Stimulated activated CD4-positive, alpha-beta T cell treated with anti-CD3 and anti-CD28 coated beads, Interleukin-12 subunit alpha, Interleukin-12 subunit beta, amount 100 ng/mL, for 24 hours (primary cell): ENCODE measurements around the gene CACNA2D4.

Experiments used
- DNase-seq, 2 experiments: peaks; one replicate each; pipeline ENCODE4 v3.0.0-alpha.2; 2020; ENCODE audit warnings: low read depth in 2 of 2

The CACNA2D4 gene

DNA sequence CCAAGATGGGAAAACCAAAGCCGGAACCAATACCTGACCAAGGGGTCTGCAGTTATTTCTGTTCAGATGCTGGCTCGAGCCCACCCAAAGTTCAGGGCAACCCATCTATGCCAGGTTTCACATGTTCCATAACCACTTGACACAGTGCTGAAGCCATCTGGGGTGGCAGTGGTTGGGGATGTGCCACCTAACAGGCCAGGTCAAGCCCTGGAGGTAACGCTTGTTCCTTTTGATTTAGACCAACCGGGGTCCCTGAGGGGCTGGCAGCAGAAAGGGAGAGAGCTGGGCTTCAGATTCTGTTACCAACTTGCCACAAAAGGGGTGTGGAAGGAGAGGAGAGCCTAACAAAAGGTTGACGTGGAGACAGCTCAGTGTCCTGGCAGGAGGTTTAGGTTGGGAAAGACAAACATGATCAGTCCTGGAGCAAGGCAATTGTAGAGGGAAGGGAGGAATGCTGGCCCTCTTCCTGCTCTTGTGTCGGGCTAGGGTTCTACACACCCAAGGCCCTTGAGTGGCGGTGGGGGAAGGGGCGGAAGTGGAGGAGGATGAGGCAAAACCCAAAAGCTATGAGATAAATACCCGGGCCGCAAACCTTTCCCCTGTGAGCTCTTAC lies 31.9 kb downstream of the CACNA2D4 start:
- no peak for DNase-seq

DNA sequence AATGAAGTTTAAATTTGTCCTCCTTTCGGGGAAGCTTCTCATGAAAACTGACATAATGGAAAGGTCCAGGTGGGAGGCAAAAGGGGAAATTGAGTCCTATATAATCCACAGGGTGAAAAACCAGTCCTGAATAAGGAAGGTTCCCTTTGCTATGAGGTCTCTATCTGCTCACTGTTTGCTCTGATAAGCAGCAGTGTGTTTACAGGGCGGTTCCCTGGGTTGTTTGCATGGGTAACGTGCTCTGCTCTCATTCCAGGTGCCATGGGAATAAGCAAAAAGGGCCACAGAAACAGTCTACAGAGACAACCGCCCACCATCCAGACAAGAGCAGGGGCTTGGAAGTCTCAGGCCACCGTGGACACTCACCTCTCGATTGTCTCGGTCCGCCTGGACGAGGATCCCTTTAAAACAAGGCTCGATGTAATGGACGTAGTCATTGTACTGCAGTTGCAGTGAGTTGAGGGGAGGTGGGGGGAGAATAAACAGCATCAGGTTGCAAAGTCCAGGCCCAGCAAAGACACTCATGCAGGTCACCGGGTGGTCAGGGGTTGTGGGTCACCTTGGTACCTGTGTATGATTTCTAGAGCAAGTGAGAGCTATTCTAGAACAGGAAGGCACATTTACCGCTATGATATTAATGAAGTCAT lies 32.7 kb downstream of the CACNA2D4 start:
- DNase-seq = no peak

DNA sequence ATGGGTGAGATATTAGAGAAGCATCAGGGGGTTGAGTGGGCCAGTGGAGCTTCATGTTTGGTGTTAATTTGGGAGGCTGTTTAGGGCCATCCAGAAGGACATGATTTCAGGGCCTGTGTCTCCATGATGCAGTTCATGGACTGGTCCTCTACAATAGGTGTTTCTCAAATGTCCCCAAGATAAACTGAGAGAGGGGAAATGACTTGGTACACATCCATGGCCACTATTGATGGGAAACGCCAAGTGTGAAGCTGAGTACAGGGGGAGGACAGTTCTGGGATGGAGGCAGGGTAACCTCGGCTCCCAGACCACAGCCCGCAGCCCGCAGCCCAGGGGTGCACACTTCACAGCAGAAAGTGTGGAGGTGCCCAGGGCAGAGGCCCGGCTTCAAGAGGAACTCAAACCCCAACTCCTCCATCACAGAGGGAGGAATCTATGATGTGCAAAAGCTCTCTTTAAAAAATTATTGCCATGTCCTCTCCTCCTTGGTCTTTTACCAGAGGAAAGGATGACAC lies 33.3 kb downstream of the CACNA2D4 start:
- no peak for DNase-seq

DNA sequence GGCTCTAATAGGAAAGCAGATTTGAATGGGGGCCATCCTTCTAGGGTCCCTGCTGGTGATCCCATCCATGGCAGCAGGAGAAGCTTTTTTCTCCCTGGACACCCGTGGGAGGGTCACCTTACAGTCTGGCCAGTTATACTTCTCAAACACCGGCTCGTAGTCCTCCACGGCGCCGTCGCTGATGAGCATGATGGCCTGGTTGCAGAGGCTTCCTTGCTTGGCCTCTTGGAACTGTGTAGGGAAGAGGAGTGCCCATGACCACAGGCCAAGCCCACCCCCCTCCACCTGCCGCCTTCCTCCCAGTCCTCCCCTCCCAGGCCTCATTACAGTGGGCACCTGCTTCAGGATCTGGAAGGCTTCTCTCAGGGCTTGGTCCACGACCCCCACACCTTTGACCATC lies 33.8 kb downstream of the CACNA2D4 start:
- DNase-seq = no peak

DNA sequence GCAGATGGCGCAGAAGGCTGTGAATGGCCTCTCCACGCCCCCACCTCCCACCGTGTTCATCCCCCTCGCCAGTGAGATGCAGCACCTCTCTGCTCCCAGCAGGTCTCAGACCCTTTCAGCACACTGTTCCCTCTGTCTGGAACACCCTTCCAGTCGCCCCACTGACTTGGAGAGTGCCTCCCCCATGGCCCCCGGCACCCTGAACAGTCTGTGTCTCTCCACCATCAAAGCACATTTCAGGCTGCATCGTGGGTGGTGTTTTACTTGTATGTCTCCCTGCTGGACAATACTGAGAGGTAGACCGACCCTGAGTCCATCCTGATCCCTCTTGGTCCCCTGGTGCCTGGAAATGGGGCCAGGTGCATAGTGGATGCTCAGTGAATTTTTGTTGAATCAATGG lies 34.9 kb downstream of the CACNA2D4 start:
- DNase-seq = no peak

DNA sequence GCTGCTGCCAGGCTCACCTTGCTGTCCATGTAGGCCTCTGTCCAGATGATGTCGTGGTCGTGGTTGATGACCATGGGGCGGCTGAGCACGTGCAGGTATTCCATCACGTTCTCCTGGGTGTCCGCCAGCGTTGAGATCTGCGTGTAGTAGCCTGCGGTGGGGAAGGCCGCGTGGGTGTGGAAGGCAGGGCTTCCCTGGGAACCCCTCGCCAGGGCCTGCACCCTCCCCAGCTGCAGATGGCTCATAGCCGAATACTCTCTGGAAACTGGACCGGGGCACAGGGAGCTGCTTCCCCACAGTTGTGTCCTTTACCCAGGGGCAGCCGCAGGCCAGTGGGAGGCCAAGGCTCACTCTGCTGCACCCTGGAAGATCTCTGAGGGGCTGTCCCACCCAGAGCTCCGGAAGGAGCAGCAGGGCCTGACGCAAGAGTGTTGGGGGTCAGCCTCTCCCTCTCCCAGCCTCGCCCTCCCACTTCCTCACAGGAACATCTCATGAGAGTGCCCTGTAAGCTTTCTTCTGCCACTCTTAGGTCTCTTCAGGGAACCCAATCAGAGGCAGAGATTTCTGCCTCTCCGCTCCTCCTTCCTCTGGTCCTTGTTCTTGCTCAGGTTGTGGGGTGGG lies 35.5 kb downstream of the CACNA2D4 start:
- DNase-seq = no peak

DNA sequence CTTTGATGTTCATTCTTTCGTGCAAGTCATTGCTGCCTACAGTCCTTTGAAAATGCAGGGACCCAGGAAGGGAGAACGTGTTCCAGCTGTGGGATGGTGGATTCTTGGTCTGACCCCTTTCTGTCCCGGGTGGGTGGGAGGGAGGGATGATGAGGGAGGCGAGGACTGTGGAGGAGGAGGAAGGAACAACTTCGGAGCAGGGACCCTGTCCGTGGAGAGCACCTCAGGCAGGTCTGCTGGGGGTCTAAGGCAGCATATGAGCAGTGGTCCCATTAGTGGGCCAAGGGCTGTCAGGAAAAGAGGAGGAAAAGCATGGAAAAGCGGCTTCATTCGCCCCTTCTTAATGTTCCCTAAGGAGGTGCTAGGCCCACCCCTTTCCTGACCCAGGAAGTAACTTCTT lies 36.0 kb downstream of the CACNA2D4 start:
- DNase-seq = no peak

DNA sequence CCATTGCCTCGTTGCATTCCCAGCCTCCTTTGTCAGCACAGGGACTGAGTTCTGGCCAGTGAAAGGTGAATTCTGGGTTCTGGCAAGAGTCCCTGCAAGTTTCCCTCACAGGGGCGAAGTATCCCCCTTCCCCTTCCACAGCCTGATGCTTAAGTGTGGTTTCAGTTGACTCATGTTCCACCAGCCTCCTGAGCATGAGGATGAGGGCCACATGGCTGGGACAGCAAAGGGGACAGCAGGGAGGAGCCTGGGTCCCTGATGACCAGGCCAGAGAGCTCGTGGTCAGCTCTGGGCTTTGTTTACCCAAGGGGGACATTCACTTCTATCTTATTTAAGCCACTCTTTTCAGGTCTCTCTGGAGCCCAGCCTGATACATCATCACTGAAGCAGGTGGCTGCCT lies 36.5 kb downstream of the CACNA2D4 start:
- no peak for DNase-seq

DNA sequence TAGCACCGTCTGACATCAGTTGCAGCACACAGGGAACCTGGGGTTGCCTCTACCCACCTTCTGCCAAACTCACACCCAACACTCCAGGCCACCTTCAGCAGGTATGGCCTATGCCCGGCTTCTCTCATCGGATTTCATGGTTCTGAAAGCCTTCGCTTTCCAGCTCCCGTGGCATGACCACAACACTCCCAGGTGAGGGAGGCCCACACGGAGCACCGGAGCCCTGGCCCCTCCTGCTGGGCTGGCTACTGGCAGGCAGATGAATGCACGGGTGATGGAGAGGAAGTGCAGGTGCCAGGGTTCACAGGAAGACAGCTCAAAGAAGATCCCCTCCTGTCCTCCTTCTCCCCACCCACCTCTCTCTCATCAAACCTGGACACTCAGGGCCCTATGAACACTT lies 37.2 kb downstream of the CACNA2D4 start:
- no peak for DNase-seq

DNA sequence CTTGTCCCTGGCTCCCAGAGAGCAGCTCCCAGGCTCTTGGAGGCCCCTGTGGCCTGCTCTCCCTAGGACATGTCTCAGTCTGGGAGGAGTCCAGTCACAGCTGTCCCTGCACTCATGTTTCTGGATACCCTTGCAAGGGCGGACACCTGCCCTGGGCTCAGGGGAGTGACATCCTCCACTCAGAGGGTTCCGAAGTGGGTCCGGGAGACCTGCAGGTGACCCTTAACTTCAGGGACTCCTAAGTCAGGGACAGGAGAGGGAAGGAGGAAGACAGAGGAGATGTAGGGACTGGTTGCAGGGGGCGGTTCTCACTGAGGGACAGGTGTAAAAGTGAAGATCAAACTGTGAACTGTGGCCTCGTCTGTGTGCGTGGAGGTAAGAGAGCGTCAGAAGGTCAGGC lies 37.6 kb downstream of the CACNA2D4 start:
- no peak for DNase-seq

DNA sequence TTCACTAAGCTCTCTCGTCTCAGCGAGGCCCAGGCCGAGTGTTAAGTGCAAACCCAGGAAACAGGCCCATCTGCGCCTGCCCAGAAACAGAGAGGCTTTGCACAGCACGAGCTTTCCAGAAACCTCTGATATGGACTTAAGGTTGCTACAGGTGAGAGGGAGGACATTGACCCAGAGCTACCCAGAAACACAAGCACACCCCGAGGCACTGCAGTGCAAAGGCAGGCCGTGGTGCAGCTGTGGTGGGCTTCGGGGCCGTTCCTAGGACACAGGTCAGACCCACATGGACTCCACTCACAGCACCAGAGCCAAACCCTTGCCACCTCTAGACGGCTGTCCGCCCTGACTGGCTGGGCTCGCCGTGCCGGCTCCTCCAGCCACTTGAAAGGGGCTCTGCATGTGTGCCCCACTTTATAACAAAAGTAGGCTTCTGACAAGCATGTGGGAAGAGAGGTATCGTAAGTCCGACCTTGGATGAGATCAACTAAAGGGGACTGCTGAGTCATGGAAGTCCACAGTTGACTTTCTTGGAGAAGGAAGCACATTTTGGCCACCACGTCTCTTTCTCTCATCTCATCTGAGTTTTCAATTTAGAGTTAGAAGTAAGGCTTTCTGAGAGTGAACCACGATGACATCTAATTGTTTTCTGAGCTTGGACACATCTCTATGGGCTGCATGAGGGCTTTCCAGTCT lies 38.2 kb downstream of the CACNA2D4 start:
- DNase-seq = no peak

DNA sequence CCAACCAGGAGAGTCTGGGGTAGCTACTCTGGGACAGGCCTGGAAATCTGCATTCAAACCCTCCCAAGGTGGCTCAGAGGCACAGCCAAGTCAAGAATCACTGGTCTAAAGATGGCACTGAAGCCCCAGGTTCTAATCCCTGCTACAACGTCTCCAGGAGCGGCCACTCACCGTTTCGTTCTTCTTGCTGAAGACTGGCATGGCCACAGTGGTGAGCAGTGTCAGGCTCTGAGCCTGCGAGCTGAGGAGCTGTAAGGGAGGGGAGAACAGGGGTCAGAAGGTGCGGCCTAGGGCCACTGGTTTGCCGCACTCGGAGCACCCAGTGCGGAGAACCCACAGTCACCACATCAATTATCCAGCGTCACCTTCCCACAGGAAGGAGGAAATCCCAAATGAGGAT lies 38.8 kb downstream of the CACNA2D4 start:
- DNase-seq = no peak

DNA sequence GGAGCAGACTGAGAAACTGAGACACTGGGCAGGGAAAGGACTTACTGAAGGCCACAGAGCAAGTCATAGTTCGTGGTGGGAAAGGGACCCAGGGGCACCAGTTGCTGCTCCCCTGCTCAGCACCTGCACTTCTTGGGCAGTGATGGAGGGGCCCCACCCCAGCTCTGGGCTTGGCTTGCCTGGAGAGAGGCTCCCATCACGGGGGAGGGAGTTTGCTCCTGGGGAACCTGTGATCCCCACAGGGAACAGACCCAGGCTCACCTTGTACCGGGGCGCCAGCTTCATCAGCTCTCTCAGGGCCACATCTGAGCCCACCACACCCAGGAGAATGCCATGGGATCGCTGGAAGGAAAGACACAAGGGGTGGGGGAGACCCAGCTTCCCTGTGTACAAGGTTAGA lies 39.8 kb downstream of the CACNA2D4 start:
- DNase-seq = no peak

DNA sequence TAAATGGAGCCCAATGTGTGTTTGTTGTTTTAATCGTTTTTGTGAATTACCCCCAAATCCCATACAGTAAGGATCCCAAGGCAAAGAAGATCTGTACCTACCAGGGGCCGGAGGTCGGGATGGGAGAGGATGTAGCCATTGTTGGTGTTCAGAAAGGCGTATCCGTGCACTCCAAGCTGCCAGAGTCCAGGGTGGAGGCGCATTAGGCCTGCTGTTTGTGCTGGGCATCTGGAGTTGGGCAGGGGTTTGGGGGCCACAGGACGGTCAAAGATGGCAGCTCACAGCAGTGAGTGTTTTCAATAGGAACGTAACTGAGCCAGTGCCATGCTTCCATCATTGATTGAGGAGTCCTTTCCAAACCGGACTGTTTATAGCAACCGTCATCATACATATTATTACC lies 40.2 kb downstream of the CACNA2D4 start:
- no peak for DNase-seq

DNA sequence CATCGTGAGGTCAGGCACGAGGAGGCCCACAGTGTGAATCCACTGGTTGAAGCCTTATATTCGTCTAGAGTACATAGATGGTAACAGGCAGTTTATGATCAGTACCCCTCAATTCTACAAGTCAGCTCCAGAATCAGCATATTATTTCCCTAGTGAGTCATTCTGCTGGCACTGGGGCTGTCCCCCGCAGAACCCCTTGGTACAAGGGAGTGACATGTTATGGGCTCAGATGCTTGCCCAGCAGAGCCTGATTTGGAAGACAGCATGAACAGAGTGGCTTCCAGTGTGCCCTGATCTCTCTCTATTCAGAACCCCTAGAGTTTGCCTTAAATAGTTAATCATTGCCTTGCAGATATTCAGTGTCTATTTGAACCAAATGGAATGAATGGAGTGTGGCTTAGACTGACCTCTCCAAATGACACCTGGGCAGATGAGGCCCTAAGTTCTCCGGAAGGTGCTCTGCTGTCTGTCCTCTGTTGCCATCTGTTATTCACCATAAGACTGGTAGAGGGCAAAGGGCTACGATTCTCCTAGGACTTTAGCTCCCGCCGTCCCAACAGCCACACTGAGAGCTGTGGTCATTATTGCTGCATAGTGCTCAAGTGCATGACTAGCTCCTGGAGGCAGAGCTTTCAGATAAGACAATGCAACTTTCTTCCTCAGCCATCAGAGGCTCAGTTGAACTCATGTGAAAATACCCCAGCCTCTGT lies 41.1 kb downstream of the CACNA2D4 start:
- no peak for DNase-seq

DNA sequence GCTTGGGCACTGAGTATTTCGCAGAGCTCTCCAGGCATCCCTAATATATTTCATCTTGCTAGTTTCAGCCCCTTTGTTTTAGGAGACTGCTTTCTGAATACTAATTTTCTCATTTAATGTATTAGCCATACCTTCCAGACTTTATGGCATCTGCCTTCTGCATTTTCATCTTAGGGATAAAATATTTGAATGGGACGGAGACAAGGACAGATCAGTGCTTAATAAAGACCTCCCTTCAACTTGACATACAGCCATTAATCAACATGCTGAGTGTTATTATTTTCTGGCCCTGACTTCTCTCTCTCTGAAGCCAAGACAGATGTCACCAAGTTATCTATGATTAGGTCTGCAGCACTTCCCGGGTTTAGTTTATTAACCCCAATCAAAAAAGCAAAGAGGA lies 42.4 kb downstream of the CACNA2D4 start:
- DNase-seq = no peak

DNA sequence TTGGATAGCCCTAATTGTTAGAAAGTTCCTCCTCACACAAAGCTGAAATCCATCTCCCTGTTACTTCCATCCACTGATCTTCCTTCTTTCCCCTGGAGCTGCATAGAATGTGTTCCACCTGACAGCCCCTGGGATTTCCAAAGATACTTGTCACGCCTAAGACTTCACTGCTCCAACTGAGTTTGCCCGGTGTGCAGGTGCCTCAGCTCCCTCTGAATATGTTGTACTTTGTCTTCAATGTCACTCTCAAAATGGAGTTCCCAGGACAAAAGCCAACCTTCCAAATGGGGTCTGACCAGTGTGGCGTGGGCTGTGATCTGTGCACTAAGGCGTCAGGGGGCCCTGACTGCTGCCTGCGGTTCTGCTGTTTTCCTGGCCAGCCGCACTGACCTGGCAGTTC lies 42.8 kb downstream of the CACNA2D4 start:
- no peak for DNase-seq

DNA sequence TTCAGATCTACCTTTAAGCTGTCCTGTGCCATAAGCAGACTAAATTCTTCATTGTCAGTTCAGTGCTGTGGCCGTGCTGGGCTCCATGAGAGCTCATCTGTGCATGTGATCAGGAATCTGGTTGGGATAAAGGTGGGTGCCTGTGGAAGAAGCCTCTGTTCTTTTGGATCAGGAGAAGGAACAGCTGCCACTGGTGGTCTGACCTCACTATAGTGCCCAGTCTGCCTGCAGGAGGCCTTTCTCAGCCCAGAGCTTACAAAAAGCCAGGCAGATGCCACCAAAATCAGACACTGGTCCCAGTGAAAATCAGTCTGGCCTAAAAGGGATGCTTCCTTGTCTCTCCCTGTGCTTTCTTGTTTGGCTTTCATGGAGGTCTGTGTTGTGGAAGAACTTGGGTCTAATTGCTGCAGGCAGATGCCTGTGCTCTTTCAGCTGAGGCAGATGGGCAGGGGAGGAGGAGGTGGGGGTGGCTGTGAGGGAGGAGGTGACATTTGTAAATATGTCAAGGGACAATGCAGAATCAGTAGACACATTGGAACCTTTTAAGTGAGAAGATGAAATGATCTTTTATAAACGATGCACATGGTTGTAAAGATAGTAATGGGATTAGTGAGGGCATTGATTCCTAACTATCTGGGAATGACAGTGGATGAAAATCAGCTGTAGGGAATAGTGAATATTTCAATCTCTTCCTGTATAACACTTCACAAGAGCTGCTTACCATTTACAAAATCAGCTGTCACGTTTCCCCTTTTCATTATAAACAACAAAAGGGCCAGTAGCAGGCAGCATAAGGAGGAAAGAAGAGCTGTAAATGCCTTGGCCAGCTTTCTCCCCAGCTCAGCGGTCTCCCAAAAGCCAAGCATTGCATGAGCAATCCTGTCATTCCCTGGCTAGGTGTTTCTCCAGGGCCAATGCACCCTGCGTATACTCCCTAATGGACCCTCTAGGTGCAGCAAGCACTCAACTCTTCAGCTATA lies 44.6 kb downstream of the CACNA2D4 start:
- DNase-seq = no peak

DNA sequence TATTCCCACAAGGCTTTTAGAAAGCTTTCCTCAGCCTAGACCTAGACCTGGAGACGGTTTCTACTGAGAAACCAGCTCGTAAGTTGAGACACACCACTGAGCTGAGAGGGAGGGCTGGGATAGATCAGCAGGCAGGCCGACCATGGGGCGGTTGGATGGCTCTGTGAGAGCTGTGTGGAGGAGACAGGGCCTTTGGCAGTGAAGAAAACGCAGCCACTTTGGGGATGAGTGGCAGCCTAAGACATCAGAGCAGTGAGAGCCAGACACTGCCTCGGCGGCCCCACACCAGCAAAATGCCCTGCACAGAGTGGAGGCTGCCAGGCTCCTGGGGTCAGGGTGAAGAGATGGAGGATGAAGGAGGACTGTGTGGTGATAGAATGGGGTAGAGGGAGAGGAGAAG lies 46.0 kb downstream of the CACNA2D4 start:
- no peak for DNase-seq

DNA sequence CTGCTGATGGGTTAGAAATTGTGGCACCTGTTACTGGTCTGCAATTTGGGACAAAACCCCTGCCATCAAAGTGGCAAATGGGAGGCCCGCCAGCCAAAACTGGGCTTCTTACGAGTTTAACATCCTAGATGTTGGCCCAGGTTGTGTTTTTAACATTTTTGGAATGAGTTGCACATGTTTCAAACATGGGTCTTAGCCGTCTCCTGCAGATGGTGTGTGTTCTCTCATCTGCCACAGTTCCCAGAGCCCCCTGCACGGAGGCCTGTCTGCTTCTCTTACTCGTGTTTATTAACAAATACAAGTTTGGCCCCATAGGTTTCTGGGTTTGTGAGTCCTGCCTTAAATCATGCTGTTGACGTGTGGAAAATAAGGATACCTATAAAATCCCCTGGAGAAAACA lies 46.5 kb downstream of the CACNA2D4 start:
- no peak for DNase-seq
